HFF-Myc (cell line): ENCODE results near the gene TBC1D8.
"Not testable (repeated sequence)": the region's sequence is repeated elsewhere in the genome, so short reads cannot be mapped to it uniquely, and the experiment has no call there.

ENCODE experiments used
- DNase-seq: peaks from one replicate; pipeline ENCODE4 v3.0.0-alpha.2; 2011; ENCODE audit warnings: low read depth; ENCODE audit errors: extremely low read depth
- H3K4me3 ChIP-seq: replicated peaks from 2 replicates; pipeline ENCODE4 v1.5.1; 2011; ENCODE audit warnings: low read depth, mild to moderate bottlenecking, control low read depth, low read length
- TF ChIP-seq, protein P1 (sequence below): IDR thresholded peaks from 2 replicates; pipeline ENCODE4 v1.5.1; 2012; ENCODE audit warnings: mild to moderate bottlenecking, low read depth, low read length, control low read depth; ENCODE audit errors: missing control alignments

TBC1D8 gene

DNA sequence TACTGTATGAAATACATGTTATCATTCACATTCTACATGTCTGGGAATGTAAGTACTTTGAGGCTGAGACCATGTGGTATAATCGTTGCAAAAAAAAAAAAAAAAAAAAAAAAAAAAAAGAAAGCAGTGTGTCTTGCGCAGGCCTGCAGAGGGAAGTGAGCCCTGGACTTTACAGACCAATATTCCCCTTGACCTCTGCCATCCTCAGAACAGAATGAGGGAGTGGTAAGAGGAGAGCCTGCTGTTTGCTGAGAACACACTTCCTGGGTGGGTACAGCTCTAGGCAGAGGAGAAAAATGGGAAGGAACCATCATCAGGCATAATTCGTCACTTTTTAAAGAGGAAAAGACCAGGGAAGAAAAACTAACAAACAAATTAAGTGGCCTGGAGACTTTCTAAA lies 28.8 kb upstream of the TBC1D8 start:
- no peak for DNase-seq
- H3K4me3 ChIP-seq = no peak overlapping the region
- TF ChIP-seq, protein P1, sequence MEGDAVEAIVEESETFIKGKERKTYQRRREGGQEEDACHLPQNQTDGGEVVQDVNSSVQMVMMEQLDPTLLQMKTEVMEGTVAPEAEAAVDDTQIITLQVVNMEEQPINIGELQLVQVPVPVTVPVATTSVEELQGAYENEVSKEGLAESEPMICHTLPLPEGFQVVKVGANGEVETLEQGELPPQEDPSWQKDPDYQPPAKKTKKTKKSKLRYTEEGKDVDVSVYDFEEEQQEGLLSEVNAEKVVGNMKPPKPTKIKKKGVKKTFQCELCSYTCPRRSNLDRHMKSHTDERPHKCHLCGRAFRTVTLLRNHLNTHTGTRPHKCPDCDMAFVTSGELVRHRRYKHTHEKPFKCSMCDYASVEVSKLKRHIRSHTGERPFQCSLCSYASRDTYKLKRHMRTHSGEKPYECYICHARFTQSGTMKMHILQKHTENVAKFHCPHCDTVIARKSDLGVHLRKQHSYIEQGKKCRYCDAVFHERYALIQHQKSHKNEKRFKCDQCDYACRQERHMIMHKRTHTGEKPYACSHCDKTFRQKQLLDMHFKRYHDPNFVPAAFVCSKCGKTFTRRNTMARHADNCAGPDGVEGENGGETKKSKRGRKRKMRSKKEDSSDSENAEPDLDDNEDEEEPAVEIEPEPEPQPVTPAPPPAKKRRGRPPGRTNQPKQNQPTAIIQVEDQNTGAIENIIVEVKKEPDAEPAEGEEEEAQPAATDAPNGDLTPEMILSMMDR = no peak

DNA sequence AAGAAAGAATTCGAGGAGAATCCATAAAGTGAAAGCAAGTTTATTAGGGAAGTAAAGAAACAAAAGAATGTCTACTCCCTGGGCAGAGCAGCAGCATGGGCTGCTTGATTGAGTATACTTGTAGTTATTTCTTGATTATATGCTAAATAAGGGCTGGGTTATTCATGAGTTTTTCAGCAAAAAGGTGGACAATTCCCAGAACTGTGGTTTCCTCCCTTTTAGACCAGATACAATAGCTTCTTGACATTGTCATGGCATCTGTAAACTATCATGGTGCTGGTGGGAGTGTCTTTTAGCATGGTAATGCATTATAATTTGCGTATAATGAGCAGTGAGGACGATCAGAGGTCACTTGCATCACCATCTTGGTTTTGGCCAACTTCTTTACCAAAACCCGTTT lies 25.6 kb upstream of the TBC1D8 start:
- DNase-seq = no peak
- H3K4me3 ChIP-seq = no peak overlapping the region
- TF ChIP-seq, protein P1 = no peak

DNA sequence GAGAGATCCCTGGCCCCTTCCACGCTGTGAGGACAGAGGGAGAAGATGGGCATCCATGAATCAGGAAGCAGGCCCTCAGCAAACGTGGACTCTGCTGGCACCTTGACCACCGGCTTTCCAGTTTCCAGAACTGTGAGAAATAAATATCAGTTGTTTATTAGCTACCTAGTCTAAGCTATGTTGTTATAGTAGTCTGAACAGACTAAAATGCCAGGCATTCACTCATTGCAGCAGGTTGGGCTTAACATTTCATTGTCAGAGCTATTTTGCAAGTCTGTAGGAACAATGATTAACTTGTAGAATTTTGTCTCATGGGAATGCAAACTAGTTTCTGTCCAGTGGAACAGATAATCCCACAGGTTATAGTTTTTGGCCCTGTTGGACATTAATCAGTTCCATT lies 24.8 kb upstream of the TBC1D8 start:
- TF ChIP-seq, protein P1 = no peak

DNA sequence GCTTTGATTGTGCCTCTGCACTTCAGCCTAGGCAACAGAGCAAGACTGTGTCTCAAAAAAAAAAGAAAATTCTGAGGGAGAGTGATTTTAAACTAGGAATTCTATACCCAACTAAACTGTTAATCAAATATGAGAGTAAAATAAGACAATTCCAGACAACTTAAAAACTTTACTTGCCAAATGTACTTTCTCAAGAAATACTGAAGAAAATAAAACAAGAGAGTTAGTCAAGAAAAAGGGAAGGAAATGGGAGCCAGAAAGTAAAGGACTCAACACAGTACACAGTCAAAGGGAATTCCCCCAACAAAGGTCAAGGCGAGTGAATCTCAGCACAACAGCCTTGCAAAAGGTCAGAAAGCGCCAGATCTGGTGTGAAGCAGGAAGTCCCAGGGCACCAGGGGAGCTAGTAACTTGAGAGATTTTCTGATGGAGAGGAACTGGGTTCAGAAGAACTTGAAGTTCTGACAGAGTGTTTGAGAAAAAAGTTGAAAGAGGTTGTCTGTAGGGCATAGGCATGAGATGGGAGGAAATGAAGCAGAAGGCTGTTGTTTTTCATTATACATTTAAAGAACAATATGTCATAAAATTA lies 22.6 kb upstream of the TBC1D8 start:
- no peak for DNase-seq
- TF ChIP-seq, protein P1 = no peak
- H3K4me3 ChIP-seq = no peak overlapping the region

More for the DNA sequence above, 24.8 kb upstream of the TBC1D8 start:
- no peak for DNase-seq
- no peak overlapping the region for H3K4me3 ChIP-seq

DNA sequence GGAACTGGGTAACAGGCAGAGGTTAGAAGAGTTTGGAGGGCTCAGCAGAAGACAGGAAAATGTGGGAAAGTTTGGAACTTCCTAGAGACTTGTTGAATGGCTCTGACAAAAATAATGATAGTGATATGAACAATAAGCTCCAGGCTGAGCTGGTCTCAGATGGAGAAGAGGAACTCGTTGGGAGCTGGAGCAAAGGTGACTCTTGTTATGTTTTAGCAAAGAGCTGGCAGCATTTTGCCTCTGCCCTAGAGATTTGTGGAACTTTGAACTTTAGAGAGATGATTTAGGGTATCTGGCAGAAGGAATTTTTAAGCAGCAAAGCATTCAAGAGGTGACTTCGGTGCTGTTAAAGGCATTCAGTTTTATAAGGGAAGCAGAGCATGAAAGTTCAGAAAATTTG lies 18.6 kb upstream of the TBC1D8 start:
- not testable (repeated sequence) for DNase-seq, H3K4me3 ChIP-seq

DNA sequence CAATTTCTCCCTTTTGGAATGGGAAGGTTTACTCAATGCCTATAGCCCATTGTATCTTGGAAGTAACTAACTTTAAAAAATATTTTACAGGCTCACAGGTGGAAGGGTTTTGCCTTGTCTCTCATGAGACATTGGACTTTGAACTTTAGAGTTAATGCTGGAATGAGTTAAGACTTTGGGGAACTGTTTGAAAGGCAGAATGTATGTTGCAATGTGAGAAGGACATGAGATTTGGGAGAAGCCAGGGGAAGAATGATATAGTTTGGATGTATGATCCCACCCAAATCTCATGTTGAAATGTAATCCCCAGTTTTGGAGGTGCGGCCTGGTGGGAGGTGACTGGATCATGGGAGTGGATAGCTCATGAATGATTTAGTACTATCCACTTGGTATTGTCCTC lies 17.5 kb upstream of the TBC1D8 start:
- DNase-seq = no peak
- H3K4me3 ChIP-seq = no peak overlapping the region
- TF ChIP-seq, protein P1 = no peak

DNA sequence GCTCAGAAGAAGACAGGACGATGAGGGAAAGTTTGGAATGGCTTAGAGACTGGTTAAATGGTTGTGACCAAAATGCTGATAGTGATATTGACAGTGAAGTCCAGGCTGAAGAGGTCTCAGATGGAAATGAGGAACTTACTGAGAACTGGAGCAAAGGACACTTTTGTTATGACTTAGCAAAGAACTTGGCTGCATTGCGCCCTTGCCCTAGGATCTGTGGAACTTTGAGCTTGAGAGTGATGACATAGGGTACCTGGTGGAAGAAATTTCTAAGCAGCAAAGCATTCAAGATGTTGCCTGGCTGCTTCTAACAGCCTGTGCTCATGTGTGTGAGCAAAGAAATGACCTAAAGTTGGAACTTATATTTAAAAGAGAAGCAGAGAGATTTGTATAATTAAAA lies 16.4 kb upstream of the TBC1D8 start:
- H3K4me3 ChIP-seq, DNase-seq: not testable (repeated sequence)

DNA sequence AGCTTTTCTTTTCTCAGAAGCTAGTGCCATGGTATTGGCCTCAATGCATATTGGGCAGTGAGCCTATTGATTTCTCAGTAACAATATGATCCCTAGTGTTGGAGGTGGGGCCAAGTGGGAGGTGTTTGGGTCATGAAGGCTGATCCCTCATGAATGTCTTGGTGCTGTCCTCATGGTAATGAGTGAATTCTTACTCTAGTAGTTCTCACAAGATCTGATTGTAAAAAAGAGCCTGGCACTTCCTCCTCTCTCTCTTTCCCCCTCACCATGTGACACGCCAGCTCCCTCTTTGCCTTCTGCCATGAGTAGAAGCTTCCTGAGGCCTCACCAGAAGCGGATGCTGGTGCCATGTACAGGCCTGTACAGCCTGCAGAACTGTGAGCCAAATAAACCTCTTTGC lies 12.8 kb upstream of the TBC1D8 start:
- DNase-seq = no peak
- H3K4me3 ChIP-seq = no peak overlapping the region
- TF ChIP-seq, protein P1 = no peak
